AML-193 (cell line): ENCODE results near the gene PDK1.
A peak's percentile ranks its signal among the peaks of the same experiment; 100 is the strongest.
"Not testable (repeated sequence)": the region's sequence is repeated elsewhere in the genome, so short reads cannot be mapped to it uniquely, and the experiment has no call there.

Source experiments
- DNase-seq, 2 experiments: peaks; one replicate each; lab custom pipeline; 2025; lab: John Stamatoyannopoulos, UW

Gene PDK1

GRCh38 chr2:172552547-172553291, 3.2 kb upstream of the PDK1 start:
- DNase-seq, result no peak

GRCh38 chr2:172554352-172555271, 1.3 kb upstream of the PDK1 start:
- DNase-seq, result no peak

- no peak for DNase-seq
Measured at GRCh38 chr2:172555272-172555521, 693 bp upstream of the PDK1 start.

GRCh38 chr2:172556284-172557033, 569 bp downstream of the PDK1 start:
- DNase-seq, result peak; percentile 68 to 69

GRCh38 chr2:172558372-172558771, 2.5 kb downstream of the PDK1 start:
- peak in 1 of 2 experiments; percentile 7 for DNase-seq

GRCh38 chr2:172560721-172561120, 4.8 kb downstream of the PDK1 start:
- no peak for DNase-seq

- no peak for DNase-seq
Measured at GRCh38 chr2:172561270-172561669, 5.4 kb downstream of the PDK1 start.

GRCh38 chr2:172562298-172562697, 6.4 kb downstream of the PDK1 start:
- no peak for DNase-seq

- no peak for DNase-seq
Measured at GRCh38 chr2:172564376-172564775, 8.5 kb downstream of the PDK1 start.

GRCh38 chr2:172571245-172571644, 15.4 kb downstream of the PDK1 start:
- no peak for DNase-seq

GRCh38 chr2:172572981-172573380, 17.1 kb downstream of the PDK1 start:
- no peak for DNase-seq

- no peak for DNase-seq
Measured at GRCh38 chr2:172574965-172575364, 19.1 kb downstream of the PDK1 start.

- no peak for DNase-seq
Measured at GRCh38 chr2:172578054-172578453, 22.2 kb downstream of the PDK1 start.

- no peak for DNase-seq
Measured at GRCh38 chr2:172578860-172579512, 23.1 kb downstream of the PDK1 start.

- DNase-seq, result no peak
Measured at GRCh38 chr2:172580544-172580943, 24.7 kb downstream of the PDK1 start.

- no peak for DNase-seq
Measured at GRCh38 chr2:172582656-172583055, 26.8 kb downstream of the PDK1 start.

- no peak for DNase-seq
Measured at GRCh38 chr2:172586245-172586891, 30.5 kb downstream of the PDK1 start.

- not testable (repeated sequence) for DNase-seq
Measured at GRCh38 chr2:172587231-172587630, 31.3 kb downstream of the PDK1 start.

GRCh38 chr2:172588931-172589330, 33.0 kb downstream of the PDK1 start:
- DNase-seq, result no peak

- DNase-seq, result not testable (repeated sequence)
Measured at GRCh38 chr2:172591386-172591785, 35.5 kb downstream of the PDK1 start.

GRCh38 chr2:172592190-172592589, 36.3 kb downstream of the PDK1 start:
- not testable (repeated sequence) for DNase-seq

GRCh38 chr2:172596776-172597175, 40.9 kb downstream of the PDK1 start:
- DNase-seq, result no peak
